HEK293T (cell line): ENCODE results near the gene ARHGEF10L.

Experiments used
- ARNT ChIP-seq: fragments of 450-650 bp; IDR thresholded peaks from 2 replicates; pipeline ENCODE4 v1.6.1; 2017; ENCODE audit warnings: mild to moderate bottlenecking
- CTBP1 ChIP-seq: fragments of 450-650 bp; IDR thresholded peaks from 2 replicates; pipeline ENCODE4 v1.6.1; 2016; ENCODE audit warnings: borderline replicate concordance
- ELF4 ChIP-seq: fragments of 450-650 bp; IDR thresholded peaks from 2 replicates; pipeline ENCODE4 v1.6.1; 2017; ENCODE audit warnings: antibody characterized with exemption
- FOXK2 ChIP-seq: fragments of 450-650 bp; IDR thresholded peaks from 2 replicates; pipeline ENCODE4 v1.6.1; 2016; ENCODE audit warnings: mild to moderate bottlenecking
- FOXM1 ChIP-seq: fragments of 450-650 bp; IDR thresholded peaks from 2 replicates; pipeline ENCODE4 v1.6.1; 2017; ENCODE audit warnings: mild to moderate bottlenecking, borderline replicate concordance
- HDGF ChIP-seq: fragments of 450-650 bp; IDR thresholded peaks from 2 replicates; pipeline ENCODE4 v1.6.1; 2017; ENCODE audit warnings: antibody characterized with exemption, borderline replicate concordance
- SUZ12 ChIP-seq: fragments of 450-650 bp; IDR thresholded peaks from 2 replicates; pipeline ENCODE4 v1.6.1; 2016; ENCODE audit warnings: mild to moderate bottlenecking
- TARDBP ChIP-seq: fragments of 450-650 bp; IDR thresholded peaks from 2 replicates; pipeline ENCODE4 v1.6.1; 2016
- ZNF384 ChIP-seq: fragments of 450-650 bp; IDR thresholded peaks from 2 replicates; pipeline ENCODE4 v1.6.1; 2016
- TF ChIP-seq, protein P1 (sequence below): fragments of 450-650 bp; IDR thresholded peaks from 2 replicates; pipeline ENCODE4 v1.6.1; 2016

DNA sequence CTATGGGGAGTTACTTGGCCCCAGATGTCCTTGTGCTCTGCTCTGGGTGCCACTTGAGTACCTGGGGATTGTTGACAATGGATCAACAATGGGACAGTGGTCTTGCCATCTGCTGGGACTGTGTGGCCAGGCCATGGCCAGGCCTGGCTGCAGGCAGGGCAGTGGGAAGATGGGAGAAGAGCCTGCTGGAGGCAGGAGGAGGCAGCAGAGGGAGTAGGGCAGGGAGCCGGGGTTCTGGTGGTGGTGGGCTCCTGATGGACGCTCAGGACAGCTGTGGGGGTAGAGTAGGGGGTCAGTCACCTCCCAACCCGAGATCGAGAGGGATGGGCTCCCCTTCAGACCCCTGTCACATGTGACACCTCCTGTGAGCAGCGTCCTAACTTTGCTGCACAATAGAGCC is 81.0 kb downstream of the ARHGEF10L start:
- TF ChIP-seq TARDBP (no peak), ELF4 (no peak), ARNT (no peak), HDGF (no peak), FOXK2 (no peak), ZNF384 (no peak), SUZ12 (no peak), CTBP1 (no peak), FOXM1 (no peak)
- TF ChIP-seq, protein P1, sequence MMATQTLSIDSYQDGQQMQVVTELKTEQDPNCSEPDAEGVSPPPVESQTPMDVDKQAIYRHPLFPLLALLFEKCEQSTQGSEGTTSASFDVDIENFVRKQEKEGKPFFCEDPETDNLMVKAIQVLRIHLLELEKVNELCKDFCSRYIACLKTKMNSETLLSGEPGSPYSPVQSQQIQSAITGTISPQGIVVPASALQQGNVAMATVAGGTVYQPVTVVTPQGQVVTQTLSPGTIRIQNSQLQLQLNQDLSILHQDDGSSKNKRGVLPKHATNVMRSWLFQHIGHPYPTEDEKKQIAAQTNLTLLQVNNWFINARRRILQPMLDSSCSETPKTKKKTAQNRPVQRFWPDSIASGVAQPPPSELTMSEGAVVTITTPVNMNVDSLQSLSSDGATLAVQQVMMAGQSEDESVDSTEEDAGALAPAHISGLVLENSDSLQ: no peak
